ENCODE measurements around the gene TMEM178B. TPM values are rescaled to one million over a fixed set of nuclear protein-coding genes. Genes with fewer than 3 reads are reported as not detected.

Gene TMEM178B
- total and polyA plus RNA-seq, 2 of the 13 experiments (the other 11 are each of a cell fraction or from before 2014, with no cell fraction given): 0.01 to 0.02 TPM

DNA sequence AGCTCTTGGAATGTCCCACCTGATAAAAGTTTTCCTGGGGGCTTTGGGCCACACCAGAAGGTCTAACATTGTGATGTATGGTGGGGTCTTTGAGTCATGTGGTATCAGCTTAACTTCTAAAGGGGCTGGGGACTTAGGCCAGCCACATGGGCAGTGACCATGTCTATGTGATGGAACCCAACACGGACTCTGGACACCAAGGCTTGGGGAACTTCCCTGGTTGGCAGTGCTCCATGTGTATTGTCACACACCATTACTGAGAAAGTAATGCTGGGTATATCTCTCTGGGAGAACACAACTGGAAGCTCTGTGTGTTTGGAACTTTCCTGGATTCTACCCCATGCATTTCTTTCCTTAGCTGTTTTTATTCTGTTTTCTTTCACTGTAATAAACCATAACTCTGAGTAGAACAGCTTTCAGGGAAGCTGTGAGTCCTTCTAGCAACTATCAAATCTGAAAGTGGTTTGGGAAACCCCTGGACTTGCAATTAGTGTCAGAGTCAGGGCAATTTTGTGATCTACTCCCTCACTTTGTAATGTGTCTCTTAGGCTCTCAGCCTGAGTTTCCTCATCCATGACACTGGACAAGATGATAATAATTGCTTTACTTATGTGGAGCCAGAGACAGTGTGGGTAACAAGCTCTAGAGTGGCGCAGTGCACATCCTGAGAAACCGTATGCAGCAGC is 448.9 kb downstream of the TMEM178B start:
- DNase-seq (ENCODE audit: low spot score) (no peak), FAIRE-seq (no peak), ATAC-seq (no peak)
- Histone ChIP-seq H3K9me3 (ENCODE audit: low read length) (no peaks in the 10 kb centered on the region), H2AFZ (ENCODE audit: low read length) (no peak overlapping the region), H3K4me3 (replicated peaks in 1 of 3; ENCODE audit: insufficient read depth in 1 of 3, low read depth in 2 of 3, low read length in 3 of 3) (no peak overlapping the region), H3K4me2 (ENCODE audit: low read depth, low read length) (no peak overlapping the region), H3K27me3 (ENCODE audit: control insufficient read depth in 1 of 2, insufficient read depth in 2 of 2, low read length in 2 of 2) (peaks cover 1 to 46% of the 10 kb centered on the region in 2 experiments; a peak in 3 of 5 replicates), H3K27ac (ENCODE audit: extremely low read length, insufficient read depth, low read length) (no peak overlapping the region), H3K4me1 (ENCODE audit: insufficient read depth, low read length) (no peaks in the 10 kb centered on the region), H4K20me1 (ENCODE audit: insufficient read depth, low read length) (no peaks in the 10 kb centered on the region), H3K79me2 (ENCODE audit: insufficient read depth, low read length) (no peaks in the 10 kb centered on the region), H3K9ac (ENCODE audit: insufficient read depth, low read depth, low read length) (no peak overlapping the region), H3K36me3 (replicated peaks in 1 of 2; ENCODE audit: control insufficient read depth in 1 of 2, insufficient read depth in 2 of 2, low read length in 2 of 2) (no peaks in the 10 kb centered on the region)
- intact Hi-C loops (cut with micrococcal nuclease; ENCODE audit: unreplicated experiment): no loop called here
- 3% methylated on average over 3 of the region's 3 CpGs for WGBS (ENCODE audit: low lambda C conversion rate)
- CTCF ChIA-PET (ENCODE audit: low intra/inter-chr PET ratio, low total read pairs): no interaction called here
- in situ Hi-C loops (cut with HindIII; ENCODE audit: extremely low pct_ligation_motif_present, low pct_unique_long_range_greater_than_20kb): no loop called here
- no TSS peak for BruUV-seq (replicated peaks)
- POLR2A ChIA-PET: no interaction called here
- TF ChIP-seq KAT7 (CRISPR knock-in tag; IDR thresholded peaks at IDR 0.05; ENCODE audit: borderline replicate concordance) (no peak), AGO2 (optimal IDR thresholded peaks at IDR 0.05; ENCODE audit: low read depth, low read length) (no peak), JARID2 (CRISPR knock-in tag; IDR thresholded peaks at IDR 0.05; ENCODE audit: insufficient replicate concordance) (no peak), HMGA1 (CRISPR knock-in tag; conservative IDR thresholded peaks at IDR 0.05) (no peak), HNRNPK (IDR thresholded peaks at IDR 0.05; ENCODE audit: low read depth, low read length, poor library complexity, severe bottlenecking) (no peak), ZNF703 (CRISPR knock-in tag; IDR thresholded peaks at IDR 0.05; ENCODE audit: borderline replicate concordance) (no peak), NFE2L1 (CRISPR knock-in tag; IDR thresholded peaks at IDR 0.05; ENCODE audit: borderline replicate concordance) (no peak), ZNF792 (CRISPR knock-in tag; IDR thresholded peaks at IDR 0.05) (no peak), ZNF335 (CRISPR knock-in tag; IDR thresholded peaks at IDR 0.05) (no peak), ZNF547 (CRISPR knock-in tag; IDR thresholded peaks at IDR 0.05) (no peak), ZNF431 (CRISPR knock-in tag; IDR thresholded peaks at IDR 0.05; ENCODE audit: borderline replicate concordance, low read depth) (no peak), HNRNPLL (IDR thresholded peaks at IDR 0.05; ENCODE audit: low read depth, low read length, poor library complexity, severe bottlenecking) (no peak)
- TF ChIP-seq, protein P1, sequence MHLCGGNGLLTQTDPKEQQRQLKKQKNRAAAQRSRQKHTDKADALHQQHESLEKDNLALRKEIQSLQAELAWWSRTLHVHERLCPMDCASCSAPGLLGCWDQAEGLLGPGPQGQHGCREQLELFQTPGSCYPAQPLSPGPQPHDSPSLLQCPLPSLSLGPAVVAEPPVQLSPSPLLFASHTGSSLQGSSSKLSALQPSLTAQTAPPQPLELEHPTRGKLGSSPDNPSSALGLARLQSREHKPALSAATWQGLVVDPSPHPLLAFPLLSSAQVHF (CRISPR knock-in tag; IDR thresholded peaks at IDR 0.05): no peak
- TF ChIP-seq, protein P2, sequence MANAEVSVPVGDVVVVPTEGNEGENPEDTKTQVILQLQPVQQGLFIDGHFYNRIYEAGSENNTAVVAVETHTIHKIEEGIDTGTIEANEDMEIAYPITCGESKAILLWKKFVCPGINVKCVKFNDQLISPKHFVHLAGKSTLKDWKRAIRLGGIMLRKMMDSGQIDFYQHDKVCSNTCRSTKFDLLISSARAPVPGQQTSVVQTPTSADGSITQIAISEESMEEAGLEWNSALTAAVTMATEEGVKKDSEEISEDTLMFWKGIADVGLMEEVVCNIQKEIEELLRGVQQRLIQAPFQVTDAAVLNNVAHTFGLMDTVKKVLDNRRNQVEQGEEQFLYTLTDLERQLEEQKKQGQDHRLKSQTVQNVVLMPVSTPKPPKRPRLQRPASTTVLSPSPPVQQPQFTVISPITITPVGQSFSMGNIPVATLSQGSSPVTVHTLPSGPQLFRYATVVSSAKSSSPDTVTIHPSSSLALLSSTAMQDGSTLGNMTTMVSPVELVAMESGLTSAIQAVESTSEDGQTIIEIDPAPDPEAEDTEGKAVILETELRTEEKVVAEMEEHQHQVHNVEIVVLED (CRISPR knock-in tag; IDR thresholded peaks at IDR 0.05; ENCODE audit: borderline replicate concordance): no peak
- TF ChIP-seq, protein P3, sequence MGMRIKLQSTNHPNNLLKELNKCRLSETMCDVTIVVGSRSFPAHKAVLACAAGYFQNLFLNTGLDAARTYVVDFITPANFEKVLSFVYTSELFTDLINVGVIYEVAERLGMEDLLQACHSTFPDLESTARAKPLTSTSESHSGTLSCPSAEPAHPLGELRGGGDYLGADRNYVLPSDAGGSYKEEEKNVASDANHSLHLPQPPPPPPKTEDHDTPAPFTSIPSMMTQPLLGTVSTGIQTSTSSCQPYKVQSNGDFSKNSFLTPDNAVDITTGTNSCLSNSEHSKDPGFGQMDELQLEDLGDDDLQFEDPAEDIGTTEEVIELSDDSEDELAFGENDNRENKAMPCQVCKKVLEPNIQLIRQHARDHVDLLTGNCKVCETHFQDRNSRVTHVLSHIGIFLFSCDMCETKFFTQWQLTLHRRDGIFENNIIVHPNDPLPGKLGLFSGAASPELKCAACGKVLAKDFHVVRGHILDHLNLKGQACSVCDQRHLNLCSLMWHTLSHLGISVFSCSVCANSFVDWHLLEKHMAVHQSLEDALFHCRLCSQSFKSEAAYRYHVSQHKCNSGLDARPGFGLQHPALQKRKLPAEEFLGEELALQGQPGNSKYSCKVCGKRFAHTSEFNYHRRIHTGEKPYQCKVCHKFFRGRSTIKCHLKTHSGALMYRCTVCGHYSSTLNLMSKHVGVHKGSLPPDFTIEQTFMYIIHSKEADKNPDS (CRISPR knock-in tag; IDR thresholded peaks at IDR 0.05): no peak

Data from HepG2 (cell line).